NCI-H1417 (cell line): ENCODE data around the gene MRPS34.
"Not testable (repeated sequence)": the region's sequence is repeated elsewhere in the genome, so short reads cannot be mapped to it uniquely, and the experiment has no call there.

Source experiments
- DNase-seq, 3 experiments: peaks; one replicate each; lab custom pipeline; 2025; lab: John Stamatoyannopoulos, UW

Gene MRPS34

GRCh38 chr16:1772908-1773702 lies at the start of gene MRPS34:
Gene MRPS34 (minus strand): TSS chr16:1773134. CDS start chr16:1773119, 15 bp downstream.
- peak; percentile 90 to 96 (median 92) for DNase-seq

- DNase-seq: no peak
Measured at GRCh38 chr16:1821861-1822611, 49.1 kb upstream of the MRPS34 start.

GRCh38 chr16:1820946-1821290 lies 48.0 kb upstream of the MRPS34 start:
- no peak for DNase-seq

- no peak for DNase-seq
Measured at GRCh38 chr16:1820096-1820945, 47.4 kb upstream of the MRPS34 start.

GRCh38 chr16:1819611-1820010 lies 46.7 kb upstream of the MRPS34 start:
- DNase-seq: no peak

GRCh38 chr16:1818873-1819525 lies 46.1 kb upstream of the MRPS34 start:
- DNase-seq: no peak

GRCh38 chr16:1818204-1818872 lies 45.4 kb upstream of the MRPS34 start:
- DNase-seq: no peak

GRCh38 chr16:1817716-1818115 lies 44.8 kb upstream of the MRPS34 start:
- DNase-seq: no peak

- no peak for DNase-seq
Measured at GRCh38 chr16:1817276-1817589, 44.3 kb upstream of the MRPS34 start.

- no peak for DNase-seq
Measured at GRCh38 chr16:1816396-1817275, 43.7 kb upstream of the MRPS34 start.

- DNase-seq: no peak
Measured at GRCh38 chr16:1815461-1815860, 42.5 kb upstream of the MRPS34 start.

- DNase-seq: peak; percentile 77 to 89 (median 81)
Measured at GRCh38 chr16:1812732-1813163, 39.8 kb upstream of the MRPS34 start.

GRCh38 chr16:1810536-1810935 lies 37.6 kb upstream of the MRPS34 start:
- DNase-seq: no peak

GRCh38 chr16:1810106-1810505 lies 37.2 kb upstream of the MRPS34 start:
- DNase-seq: no peak

- no peak for DNase-seq
Measured at GRCh38 chr16:1809281-1809801, 36.4 kb upstream of the MRPS34 start.

GRCh38 chr16:1808691-1809090 lies 35.8 kb upstream of the MRPS34 start:
- DNase-seq: no peak

- no peak for DNase-seq
Measured at GRCh38 chr16:1807626-1808025, 34.7 kb upstream of the MRPS34 start.

- DNase-seq: no peak
Measured at GRCh38 chr16:1800701-1801100, 27.8 kb upstream of the MRPS34 start.

- not testable (repeated sequence) for DNase-seq
Measured at GRCh38 chr16:1799263-1799662, 26.3 kb upstream of the MRPS34 start.
